H1 (cell line): Measurements from ENCODE around the gene ONECUT3. TPM values are rescaled to one million over a fixed set of nuclear protein-coding genes. Genes with fewer than 3 reads are reported as not detected.

ENCODE experiments used
- CHD7 ChIP-seq: fragments of 300-600 bp; sonication (generic); IDR thresholded peaks from 2 replicates; pipeline ENCODE4 v1.7.1; 2012; ENCODE audit warnings: low read length, moderate library complexity, mild to moderate bottlenecking, inconsistent platforms; ENCODE audit not compliant: insufficient replicate concordance
- polyA plus RNA-seq, 7 experiments: library from polyadenylated mRNA; depleted of rRNA in 3 of 7; stranded (reverse) in 5 of 7; unstranded in 2 of 7; fragments of >200 nt in 5 of 7; fragments of 200-250 nt in 2 of 7; gene quantifications; 1 replicate in 5 of 7; 2 replicates in 1 of 7; 4 replicates in 1 of 7; pipeline versions ENCODE4 v1.2.1 to v1.2.3, GENCODE V29; 2011 to 2013; ENCODE audit warnings: missing spikeins in 2 of 7, mixed read lengths in 2 of 7
- total RNA-seq: library from RNA; stranded (reverse); fragmentation: NEBNext Ultra II Directional; extraction: Animal tissue kit (Norgen Biotek cat#: 25700); gene quantifications from 2 replicates; pipeline ENCODE4 v1.2.1, GENCODE V29; 2021

Gene ONECUT3
- total and polyA plus RNA-seq, 2 of the 8 experiments (the other 6 are each of a cell fraction or from before 2014, with no cell fraction given) = not detected

- no peak for TF ChIP-seq CHD7
These were observed 66.3 kb downstream of the ONECUT3 start (continued) for GRCh38 chr19:1819341-1820255.
